ENCODE results near the gene ADGRV1.
"Not testable (repeated sequence)": the region's sequence is repeated elsewhere in the genome, so short reads cannot be mapped to it uniquely, and the experiment has no call there.

Gene ADGRV1

DNA sequence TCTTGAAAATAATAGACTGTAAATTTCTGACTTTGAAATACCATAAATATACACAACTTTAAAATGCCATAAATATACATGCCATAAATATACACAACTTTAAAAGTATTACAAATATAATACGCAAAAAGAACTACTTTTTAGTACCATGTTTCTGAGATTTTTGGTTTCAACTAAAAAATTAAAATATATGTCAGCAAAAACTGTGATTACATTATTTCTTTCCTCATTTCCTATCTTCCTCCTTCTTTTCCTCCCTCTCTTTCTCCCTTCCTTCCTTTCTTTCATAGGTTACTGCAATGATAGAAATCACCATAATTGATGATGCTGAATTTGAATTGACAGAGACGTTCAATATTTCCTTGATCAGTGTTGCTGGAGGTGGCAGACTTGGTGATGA lies 200.5 kb downstream of the ADGRV1 start:
- no peak for DNase-seq

- no peak for DNase-seq
Measured at GRCh38 chr5:90767710-90768109, 209.1 kb downstream of the ADGRV1 start.

GRCh38 chr5:90770006-90770541 lies 211.5 kb downstream of the ADGRV1 start:
- not testable (repeated sequence) for DNase-seq

- no peak for DNase-seq
Measured at GRCh38 chr5:90777959-90778358, 219.4 kb downstream of the ADGRV1 start.

DNA sequence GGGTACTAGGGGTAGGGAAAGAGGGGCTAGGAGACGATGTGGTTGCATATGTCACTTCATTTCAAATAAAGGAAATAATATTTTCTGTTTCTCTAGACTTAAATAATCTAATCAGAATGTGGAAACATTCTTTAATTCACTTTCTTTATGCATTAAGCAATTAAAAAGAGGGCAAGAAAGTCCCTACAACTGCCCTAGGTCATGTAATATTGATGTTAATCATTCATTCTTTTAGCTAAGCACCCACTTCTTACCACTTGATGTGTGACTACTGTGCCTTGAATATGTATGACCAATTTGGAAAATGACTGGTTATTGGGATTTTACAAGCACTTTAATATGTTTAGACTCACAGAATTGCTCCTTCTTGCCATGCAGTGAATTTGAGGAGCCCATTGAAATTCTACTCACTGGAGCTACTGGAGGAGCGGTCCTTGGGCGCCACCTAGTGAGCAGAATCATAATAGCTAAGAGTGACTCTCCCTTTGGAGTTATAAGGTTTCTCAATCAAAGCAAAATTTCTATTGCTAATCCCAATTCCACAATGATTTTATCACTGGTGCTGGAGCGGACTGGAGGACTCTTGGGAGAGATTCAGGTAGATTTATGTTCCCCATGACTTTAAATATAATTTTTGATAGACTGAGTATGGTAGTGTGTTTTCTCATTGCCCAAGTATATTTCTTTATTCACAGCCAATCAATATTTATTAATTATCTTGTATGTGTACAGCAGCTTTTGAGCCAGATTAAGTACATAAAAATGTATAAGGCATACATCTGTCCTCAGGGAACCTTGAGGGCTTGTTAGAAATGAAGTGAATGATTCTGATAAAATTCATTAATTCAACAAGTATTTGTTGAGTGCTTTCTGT lies 225.1 kb downstream of the ADGRV1 start:
- peak; percentile 66 for DNase-seq

DNA sequence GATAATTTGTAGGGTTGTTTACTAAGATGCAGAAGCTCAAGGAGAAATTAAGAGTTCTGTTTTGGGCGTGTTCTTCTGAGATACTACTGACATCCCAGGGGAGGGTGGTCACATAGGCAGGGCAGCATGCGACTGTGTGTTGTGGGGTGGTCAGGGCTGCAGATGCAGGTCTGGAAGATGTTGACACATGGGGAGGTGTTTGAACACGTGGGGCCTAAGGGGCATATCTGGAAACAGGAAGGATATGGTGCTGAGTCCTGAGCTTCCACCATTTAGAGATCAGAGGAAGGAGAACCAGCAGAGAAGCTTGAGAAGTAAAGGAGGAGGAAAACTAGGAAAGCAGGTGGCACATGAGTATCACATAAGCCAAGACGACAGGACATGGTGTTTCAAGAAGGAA lies 228.2 kb downstream of the ADGRV1 start:
- no peak for DNase-seq

DNA sequence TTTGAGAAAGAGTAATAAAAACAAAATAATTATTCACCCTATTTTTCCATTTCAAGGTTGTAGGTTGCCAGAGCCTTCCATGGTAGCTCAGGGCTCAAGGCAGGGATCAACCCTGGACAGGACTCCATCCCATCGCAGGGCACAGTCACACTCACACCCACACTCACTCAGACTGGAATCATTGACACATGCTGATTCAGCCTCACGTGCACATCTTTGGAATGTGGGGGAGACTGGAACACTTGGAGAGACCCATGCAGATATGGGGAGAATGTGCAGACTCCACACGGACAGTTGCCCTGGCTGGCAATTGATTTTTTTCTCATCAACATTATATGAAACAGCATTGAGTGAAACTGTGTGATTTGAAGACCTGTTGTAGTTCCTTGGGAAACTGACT lies 234.1 kb downstream of the ADGRV1 start:
- no peak for DNase-seq

- DNase-seq: no peak
Measured at GRCh38 chr5:90793183-90793582, 234.6 kb downstream of the ADGRV1 start.

- DNase-seq: not testable (repeated sequence)
Measured at GRCh38 chr5:90796919-90797318, 238.3 kb downstream of the ADGRV1 start.

GRCh38 chr5:90800082-90800481 lies 241.5 kb downstream of the ADGRV1 start:
- DNase-seq: not testable (repeated sequence)

GRCh38 chr5:90800515-90800914 lies 241.9 kb downstream of the ADGRV1 start:
- DNase-seq: not testable (repeated sequence)

DNA sequence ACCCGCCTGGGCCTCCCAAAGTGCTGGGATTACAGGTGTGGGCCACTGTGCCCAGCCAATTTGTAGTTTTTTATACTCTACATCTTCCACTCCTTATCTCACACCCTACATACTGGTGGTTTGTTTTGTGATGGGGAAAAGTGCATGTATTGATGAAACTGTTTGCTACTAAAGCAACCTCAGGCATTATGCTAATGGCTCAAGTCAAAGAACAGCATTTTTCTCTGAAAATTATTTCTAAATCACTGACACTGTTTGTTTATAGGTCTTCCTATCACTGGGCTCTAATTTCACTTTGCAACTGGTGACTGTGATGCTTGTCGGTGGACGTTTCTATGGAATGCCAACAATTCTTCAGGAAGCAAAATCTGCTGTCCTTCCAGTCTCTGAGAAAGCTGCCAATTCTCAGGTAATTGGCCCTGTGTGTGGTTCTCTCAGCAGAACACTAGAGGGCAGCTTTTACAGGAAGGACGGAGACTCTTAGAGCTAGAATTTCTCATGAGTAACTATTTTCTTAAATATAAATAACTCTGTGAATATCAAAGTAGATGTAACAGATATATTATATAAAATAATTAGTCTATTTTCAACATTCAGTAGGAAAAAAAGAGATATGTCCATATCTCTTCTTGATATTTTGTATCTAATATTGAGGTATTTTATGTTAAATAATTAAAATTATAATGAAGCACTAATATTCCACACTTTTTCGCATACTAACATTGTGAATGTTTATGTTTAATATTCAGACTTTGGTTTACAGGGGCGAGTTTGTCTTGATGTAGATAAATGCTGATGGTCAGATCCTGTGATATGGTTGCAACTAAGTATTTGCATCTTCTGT lies 244.1 kb downstream of the ADGRV1 start:
- no peak for DNase-seq

- no peak for DNase-seq
Measured at GRCh38 chr5:90803381-90803780, 244.8 kb downstream of the ADGRV1 start.

- no peak for DNase-seq
Measured at GRCh38 chr5:90803876-90804275, 245.3 kb downstream of the ADGRV1 start.

DNA sequence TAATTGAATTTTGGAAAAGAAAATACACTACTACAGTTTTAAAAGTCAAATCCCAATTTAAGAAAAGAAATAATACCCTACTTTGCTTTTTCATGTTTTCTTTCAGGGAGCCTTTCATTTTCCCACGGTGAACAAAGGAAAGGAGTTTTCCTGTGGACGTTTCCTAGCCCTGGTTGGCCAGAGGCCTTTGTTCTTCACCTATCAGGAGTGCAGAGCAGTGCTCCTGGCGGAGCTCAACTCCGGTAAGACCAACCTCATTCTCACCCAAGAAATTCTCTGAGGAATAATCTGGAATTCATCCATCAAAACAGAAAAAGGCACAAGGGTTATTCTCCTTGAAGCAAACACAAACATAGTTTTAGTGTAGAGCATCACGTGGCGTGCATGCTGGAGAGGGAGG lies 248.9 kb downstream of the ADGRV1 start:
- no peak for DNase-seq

DNA sequence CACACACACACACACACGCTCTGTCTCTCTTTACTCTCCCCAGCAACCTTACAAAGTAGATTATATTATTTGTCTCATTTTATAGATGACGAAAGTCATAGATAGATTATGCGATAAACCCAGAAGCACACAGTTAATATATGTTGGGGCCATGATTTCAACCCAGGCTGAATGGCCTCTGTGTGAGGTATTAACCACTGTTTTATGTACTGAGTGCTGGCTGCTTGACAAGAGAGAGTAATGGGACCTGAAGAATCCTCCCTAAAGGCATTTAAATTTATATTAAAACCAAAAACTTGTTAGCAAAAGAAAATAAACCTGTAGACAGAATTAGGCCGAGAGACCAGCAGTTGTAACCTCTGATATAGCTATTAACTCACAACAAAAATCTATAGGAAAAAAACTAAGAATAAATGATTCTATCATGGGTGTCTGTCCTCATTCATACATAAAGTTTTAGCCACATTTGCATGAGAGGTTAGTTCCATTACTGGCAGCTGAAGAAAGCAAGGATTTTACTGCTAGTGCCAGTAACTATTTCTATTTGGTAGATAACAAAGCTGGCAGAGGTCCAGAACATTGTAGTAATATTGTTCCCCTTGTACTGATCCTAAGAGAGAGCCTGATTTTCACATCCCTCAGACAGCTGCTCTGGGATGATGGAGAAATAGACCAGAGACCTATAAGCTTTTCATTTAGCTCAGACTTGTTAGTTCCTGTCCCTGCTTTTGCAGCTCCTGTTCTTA lies 250.9 kb downstream of the ADGRV1 start:
- DNase-seq: no peak

DNA sequence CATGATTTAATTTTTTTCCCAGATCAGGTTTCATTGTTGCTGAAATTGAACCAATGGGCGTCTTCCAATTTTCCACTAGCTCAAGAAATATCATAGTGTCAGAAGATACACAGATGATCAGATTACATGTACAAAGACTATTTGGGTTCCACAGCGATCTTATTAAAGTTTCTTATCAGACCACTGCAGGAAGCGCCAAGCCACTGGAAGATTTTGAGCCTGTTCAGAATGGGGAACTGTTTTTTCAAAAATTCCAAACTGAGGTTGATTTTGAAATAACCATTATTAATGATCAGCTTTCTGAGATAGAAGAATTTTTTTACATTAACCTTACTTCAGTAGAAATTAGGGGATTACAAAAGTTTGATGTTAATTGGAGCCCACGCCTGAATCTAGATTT lies 251.6 kb downstream of the ADGRV1 start:
- DNase-seq: no peak

DNA sequence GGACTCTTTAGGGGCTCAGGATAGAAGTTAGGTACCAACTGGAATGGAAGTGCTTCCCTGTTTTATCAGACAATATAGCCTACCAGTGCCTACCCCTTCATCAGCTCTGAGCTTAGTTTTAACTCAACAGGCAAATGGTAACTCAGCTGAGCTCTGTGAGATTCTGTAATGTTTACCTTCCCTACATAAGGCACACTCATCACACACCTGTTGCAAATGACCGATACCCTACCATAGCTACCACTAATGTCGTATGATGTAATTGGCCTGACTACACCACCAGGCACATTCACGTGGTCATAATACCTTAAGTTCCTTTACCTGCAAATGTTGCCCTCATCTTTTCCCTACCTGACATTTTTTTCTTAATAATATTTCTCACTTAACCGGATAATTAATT lies 254.8 kb downstream of the ADGRV1 start:
- DNase-seq: no peak

DNA sequence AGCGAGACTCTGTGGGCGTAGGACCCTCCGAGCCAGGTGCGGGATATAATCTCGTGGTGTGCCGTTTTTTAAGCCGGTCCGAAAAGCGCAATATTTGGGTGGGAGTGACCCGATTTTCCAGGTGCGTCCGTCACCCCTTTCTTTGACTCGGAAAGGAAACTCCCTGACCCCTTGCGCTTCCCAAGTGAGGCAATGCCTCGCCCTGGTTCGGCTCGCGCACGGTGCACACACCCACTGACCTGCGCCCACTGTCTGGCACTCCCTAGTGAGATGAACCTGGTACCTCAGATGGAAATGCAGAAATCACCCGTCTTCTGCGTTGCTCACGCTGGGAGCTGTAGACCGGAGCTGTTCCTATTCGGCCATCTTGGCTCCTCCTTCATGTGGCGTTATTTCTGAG lies 263.5 kb downstream of the ADGRV1 start:
- DNase-seq: not testable (repeated sequence)

- no peak for DNase-seq
Measured at GRCh38 chr5:90824436-90824835, 265.8 kb downstream of the ADGRV1 start.

- no peak for DNase-seq
Measured at GRCh38 chr5:90830058-90830457, 271.5 kb downstream of the ADGRV1 start.

- DNase-seq: no peak
Measured at GRCh38 chr5:90833753-90834152, 275.2 kb downstream of the ADGRV1 start.

GRCh38 chr5:90834711-90835110 lies 276.1 kb downstream of the ADGRV1 start:
- DNase-seq: no peak
